Measurements from ENCODE around the gene WIPI1. TPM values are rescaled to one million over a fixed set of nuclear protein-coding genes. Genes with fewer than 3 reads are reported as not detected.

Gene WIPI1
- polyA plus RNA-seq, 3 donors = 24.9 to 33.5 (median 29.3) TPM

- no peak for DNase-seq (ENCODE audit: extremely low read depth in 1 of 11, low read depth in 9 of 11, low spot score in 4 of 11)
Observed at GRCh38 chr17:68449021-68449739, 8.1 kb downstream of the WIPI1 start.

- DNase-seq (ENCODE audit: extremely low read depth in 1 of 11, low read depth in 9 of 11, low spot score in 4 of 11) = no peak
Observed at GRCh38 chr17:68446626-68447041, 10.7 kb downstream of the WIPI1 start.

- no peak for DNase-seq (ENCODE audit: extremely low read depth in 1 of 11, low read depth in 9 of 11, low spot score in 4 of 11)
Observed at GRCh38 chr17:68445671-68446070, 11.6 kb downstream of the WIPI1 start.

GRCh38 chr17:68443972-68444464, 13.3 kb downstream of the WIPI1 start:
- no peak for DNase-seq (ENCODE audit: extremely low read depth in 1 of 11, low read depth in 9 of 11, low spot score in 4 of 11)

GRCh38 chr17:68441070-68441770, 16.1 kb downstream of the WIPI1 start:
- peak in 2 of 11 donors; percentile 39 to 46 for DNase-seq (ENCODE audit: extremely low read depth in 1 of 11, low read depth in 9 of 11, low spot score in 4 of 11)

- DNase-seq (ENCODE audit: extremely low read depth in 1 of 11, low read depth in 9 of 11, low spot score in 4 of 11) = no peak
Observed at GRCh38 chr17:68440526-68440925, 16.8 kb downstream of the WIPI1 start.

- no peak for DNase-seq (ENCODE audit: extremely low read depth in 1 of 11, low read depth in 9 of 11, low spot score in 4 of 11)
Observed at GRCh38 chr17:68439656-68440290, 17.5 kb downstream of the WIPI1 start.

GRCh38 chr17:68437979-68438822, 19.1 kb downstream of the WIPI1 start:
- DNase-seq (ENCODE audit: extremely low read depth in 1 of 11, low read depth in 9 of 11, low spot score in 4 of 11) = no peak

GRCh38 chr17:68435876-68436842, 21.1 kb downstream of the WIPI1 start:
- DNase-seq (ENCODE audit: extremely low read depth in 1 of 11, low read depth in 9 of 11, low spot score in 4 of 11) = peak in 5 of 11 donors; percentile 54 to 72 (median 62)

GRCh38 chr17:68435361-68435760, 21.9 kb downstream of the WIPI1 start:
- no peak for DNase-seq (ENCODE audit: extremely low read depth in 1 of 11, low read depth in 9 of 11, low spot score in 4 of 11)

- DNase-seq (ENCODE audit: extremely low read depth in 1 of 11, low read depth in 9 of 11, low spot score in 4 of 11) = no peak
Observed at GRCh38 chr17:68433911-68434508, 23.3 kb downstream of the WIPI1 start.

- no peak for DNase-seq (ENCODE audit: extremely low read depth in 1 of 11, low read depth in 9 of 11, low spot score in 4 of 11)
Observed at GRCh38 chr17:68433211-68433610, 24.1 kb downstream of the WIPI1 start.

- no peak for DNase-seq (ENCODE audit: extremely low read depth in 1 of 11, low read depth in 9 of 11, low spot score in 4 of 11)
Observed at GRCh38 chr17:68432086-68432864, 25.0 kb downstream of the WIPI1 start.

- DNase-seq (ENCODE audit: extremely low read depth in 1 of 11, low read depth in 9 of 11, low spot score in 4 of 11) = no peak
Observed at GRCh38 chr17:68431661-68432071, 25.6 kb downstream of the WIPI1 start.

- DNase-seq (ENCODE audit: extremely low read depth in 1 of 11, low read depth in 9 of 11, low spot score in 4 of 11) = no peak
Observed at GRCh38 chr17:68431045-68431608, 26.2 kb downstream of the WIPI1 start.

GRCh38 chr17:68429881-68430280, 27.4 kb downstream of the WIPI1 start:
- no peak for DNase-seq (ENCODE audit: extremely low read depth in 1 of 11, low read depth in 9 of 11, low spot score in 4 of 11)

All from renal cortex interstitium (tissue), 11 donors.